Fibroblast of skin of abdomen (primary cell): Measurements from ENCODE around the gene SLC25A53. TPM values are rescaled to one million over a fixed set of nuclear protein-coding genes. Genes with fewer than 3 reads are reported as not detected.

ENCODE experiments used
- DNase-seq: peaks from one replicate; pipeline ENCODE4 v3.0.0-alpha.2; 2013
- polyA plus RNA-seq, 2 experiments: library from polyadenylated mRNA; unstranded; fragments of 120-200 nt; gene quantifications; one replicate each; pipeline ENCODE4 v1.2.1, GENCODE V29; 2013; ENCODE audit not compliant: insufficient read length in 2 of 2

The SLC25A53 gene
- 3.1 TPM for polyA plus RNA-seq (2013, experiment 1 of 2; ENCODE audit: insufficient read length)
- 3.3 TPM for polyA plus RNA-seq (2013, experiment 2 of 2; ENCODE audit: insufficient read length)

GRCh38 chrX:104156630-104157529, at the start of gene SLC25A53:
Gene SLC25A53, minus strand, starts transcription at chrX:104157009. Its CDS starts 51,752 bp downstream, at chrX:104105257.
- DNase-seq: peak; percentile 79

DNA sequence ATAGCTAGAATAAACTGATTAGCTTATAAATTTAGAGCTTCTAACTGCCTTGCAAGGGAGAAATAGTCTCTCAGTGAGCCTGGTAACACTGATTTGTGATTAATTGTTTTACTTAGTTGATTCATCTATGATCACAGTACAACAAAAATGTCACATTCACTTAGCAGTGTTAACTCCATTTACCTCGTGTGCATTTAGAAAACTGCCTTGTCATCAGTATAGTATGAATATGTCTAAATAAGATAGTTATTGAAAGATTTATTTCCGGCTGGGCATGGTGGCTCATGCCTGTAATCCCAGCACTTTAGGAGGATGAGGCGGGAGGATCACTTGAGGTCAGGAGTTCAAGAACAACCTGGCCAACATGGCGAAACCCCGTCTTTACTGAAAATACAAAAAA, 48.7 kb upstream of the SLC25A53 start:
- no peak for DNase-seq

GRCh38 chrX:104195489-104196084, 38.8 kb upstream of the SLC25A53 start:
- DNase-seq: peak; percentile 7

- DNase-seq: no peak
Observed at GRCh38 chrX:104195013-104195412, 38.2 kb upstream of the SLC25A53 start.

DNA sequence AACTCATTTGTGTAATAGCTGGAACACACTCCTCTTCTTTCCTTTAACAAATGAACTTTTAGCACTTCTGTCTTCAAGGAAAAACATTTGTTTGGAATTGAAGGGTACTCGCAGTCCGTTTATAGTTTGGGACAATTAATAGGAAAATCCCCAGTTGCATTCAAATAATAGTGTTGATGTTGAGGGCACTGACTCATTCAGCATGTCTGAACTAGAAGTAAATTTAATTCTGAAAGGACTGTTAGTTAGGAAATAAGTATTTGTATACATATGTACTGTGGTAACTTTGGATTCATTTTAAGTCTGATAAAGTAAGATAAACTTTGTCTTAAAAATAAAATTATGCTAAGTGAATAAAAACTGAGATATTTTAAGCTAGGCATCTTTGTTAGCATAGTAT, 36.7 kb upstream of the SLC25A53 start:
- DNase-seq: no peak

DNA sequence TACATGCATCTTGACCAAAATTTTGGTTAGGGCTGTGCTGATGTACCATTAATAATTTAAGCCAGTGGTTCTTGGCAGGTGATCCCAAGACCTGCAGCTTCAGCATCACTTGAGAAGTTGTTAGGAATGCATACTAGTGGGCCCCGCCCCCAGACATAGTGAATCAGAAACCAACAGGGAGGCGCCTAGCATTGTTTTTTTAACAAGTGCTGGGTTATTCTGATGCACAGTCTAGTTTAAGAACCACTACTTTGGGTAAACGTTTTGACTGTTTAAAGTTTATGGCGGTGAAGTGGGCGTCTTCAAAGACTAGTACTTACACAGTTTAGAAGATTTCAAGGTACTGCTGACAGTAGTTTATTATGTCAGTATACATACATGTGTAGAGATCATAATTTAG, 33.0 kb upstream of the SLC25A53 start:
- no peak for DNase-seq

- no peak for DNase-seq
Observed at GRCh38 chrX:104187931-104188330, 31.1 kb upstream of the SLC25A53 start.

DNA sequence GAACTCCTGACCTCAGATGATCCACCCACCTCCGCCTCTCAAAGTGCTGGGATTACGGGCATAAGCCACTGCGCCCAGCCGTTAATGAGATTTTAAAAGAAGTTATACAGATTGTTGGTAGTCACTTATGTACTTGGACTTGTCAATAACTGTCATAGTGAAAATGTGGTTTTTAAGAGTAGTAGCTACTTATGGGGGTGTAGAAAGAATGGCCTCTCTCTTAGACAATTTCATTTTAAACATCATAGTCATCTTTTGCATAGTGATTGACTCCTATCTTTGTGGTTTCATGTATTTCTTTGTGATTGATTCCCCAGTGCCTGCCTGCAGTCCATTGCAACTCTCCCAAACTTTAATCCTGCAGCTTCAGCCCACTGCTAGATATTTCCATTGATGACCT, 26.9 kb upstream of the SLC25A53 start:
- DNase-seq: no peak

GRCh38 chrX:104173841-104174240, 17.0 kb upstream of the SLC25A53 start:
- DNase-seq: no peak

DNA sequence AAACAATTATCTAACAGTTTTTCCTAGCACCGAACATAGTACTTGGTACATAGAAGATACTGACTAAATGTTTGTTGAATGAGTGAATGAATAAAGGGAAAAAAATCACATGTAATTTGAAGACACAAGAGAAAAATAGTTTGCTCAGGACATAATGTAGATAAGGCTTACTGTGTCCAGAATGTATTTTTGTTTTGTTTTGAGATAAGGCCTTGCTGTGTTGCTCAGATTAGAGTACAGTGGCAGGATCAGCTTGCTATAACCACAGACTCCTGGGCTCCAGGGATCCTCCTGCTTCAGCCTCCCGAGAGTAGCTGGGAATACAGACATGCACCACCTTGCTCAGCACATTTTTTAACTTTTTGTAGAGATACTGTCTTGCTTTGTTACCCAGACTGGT, 16.0 kb upstream of the SLC25A53 start:
- no peak for DNase-seq

DNA sequence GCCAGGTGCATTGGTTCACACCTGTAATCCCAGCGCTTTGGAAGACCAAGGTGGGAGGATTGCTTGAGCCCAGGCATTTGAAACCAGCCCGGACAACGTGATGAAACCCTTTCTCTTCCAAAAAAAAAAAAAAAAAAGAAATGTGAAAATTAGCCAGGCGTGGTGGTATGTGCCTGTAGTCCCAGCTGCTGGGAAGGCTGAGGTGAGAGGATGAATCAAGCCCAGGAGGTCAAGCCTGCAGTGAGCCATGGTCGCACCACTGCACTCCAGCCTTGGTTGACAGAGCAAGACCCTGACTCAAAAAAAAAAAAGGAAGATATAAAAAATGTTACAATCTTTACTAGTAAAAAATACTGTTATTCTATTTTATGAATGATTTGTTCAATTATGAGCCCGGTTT, 15.3 kb upstream of the SLC25A53 start:
- DNase-seq: no peak

GRCh38 chrX:104168127-104168526, 11.3 kb upstream of the SLC25A53 start:
- no peak for DNase-seq

DNA sequence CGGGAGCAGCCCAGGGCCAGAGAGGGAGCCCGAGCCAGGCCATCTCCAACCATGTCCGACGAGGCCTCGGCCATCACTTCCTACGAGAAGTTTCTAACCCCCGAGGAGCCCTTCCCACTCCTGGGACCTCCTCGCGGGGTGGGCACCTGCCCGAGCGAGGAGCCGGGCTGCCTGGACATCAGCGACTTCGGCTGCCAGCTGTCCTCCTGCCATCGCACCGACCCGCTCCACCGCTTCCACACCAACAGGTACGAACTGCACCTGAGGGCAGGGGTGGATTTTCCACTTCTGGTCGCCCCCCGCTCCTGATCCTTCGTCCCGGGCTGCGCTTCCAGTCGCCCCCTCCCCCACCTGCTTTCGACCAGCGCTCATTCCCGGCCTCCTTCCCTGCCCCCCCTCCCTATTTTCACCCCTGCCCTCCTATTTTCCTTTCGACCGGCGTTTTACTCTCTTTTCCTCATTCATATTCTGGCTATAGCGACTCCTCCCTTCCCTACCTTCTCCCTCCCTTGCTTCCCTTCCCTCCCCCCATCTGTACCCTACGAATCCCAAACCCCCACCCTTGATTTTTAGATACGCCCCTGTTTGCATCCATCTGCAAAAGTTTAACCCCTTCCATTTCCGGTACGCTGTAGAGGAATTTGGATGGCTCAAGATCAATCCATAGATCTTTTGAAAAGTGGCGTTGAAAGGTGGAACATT, 10.1 kb upstream of the SLC25A53 start:
- peak; percentile 2 for DNase-seq

- peak; percentile 86 for DNase-seq
Observed at GRCh38 chrX:104165894-104166734, 9.3 kb upstream of the SLC25A53 start, which contains the start of gene FAM199X. Gene FAM199X, plus strand, starts transcription at chrX:104166453. Its CDS starts 333 bp downstream, at chrX:104166786.

GRCh38 chrX:104151037-104151436, 5.8 kb downstream of the SLC25A53 start:
- no peak for DNase-seq

DNA sequence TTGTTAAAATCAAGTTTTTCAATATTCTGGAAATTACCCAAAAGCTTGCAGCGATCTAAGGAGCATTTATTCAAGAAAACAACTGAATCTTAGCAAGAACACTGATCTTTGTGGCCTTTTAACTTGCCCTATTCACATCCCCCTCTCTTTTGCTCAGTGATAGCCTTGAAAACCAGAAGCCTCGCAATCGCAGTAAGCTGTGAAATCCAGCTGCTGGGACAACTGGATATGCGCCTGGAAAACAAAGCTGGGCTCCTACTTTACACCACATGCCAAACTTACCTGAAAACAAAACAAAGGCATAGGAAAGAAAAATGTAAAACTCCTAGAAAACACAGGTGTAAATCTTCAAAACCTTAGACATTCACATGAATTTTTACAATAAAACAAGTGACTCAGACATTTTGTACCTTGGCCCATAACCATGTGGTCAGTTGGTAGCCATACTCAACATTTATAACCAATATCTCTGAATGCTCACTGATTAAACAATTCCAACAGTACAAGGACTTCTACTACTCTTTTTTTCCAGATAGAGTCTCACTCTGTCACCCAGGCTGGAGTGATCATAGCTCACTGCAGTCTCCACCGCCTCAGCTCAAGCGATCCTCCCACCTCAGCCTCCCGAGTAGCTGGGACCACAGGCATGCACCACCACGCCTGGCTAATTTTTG, 15.6 kb downstream of the SLC25A53 start:
- DNase-seq: no peak

DNA sequence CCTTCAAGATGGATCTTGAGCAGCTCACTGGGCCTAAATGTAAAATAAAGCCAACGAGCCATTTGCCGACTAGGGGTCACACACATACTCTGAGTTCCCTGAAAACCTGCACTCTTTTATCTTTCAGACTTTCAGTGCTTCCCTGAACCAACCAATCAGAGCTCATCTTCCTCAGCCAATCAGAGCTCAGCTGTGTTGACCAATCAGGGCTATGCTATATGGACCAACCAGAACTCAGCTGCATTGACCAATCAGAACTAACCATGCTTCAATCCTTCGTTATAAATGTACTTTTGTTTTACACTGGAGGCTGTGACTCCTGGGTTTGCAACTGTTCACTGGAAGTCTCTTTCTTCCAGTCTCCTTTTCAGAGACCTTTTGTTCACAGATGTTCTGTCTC, 19.3 kb downstream of the SLC25A53 start:
- DNase-seq: no peak

GRCh38 chrX:104136241-104137019, 20.4 kb downstream of the SLC25A53 start:
- DNase-seq: peak; percentile 78

DNA sequence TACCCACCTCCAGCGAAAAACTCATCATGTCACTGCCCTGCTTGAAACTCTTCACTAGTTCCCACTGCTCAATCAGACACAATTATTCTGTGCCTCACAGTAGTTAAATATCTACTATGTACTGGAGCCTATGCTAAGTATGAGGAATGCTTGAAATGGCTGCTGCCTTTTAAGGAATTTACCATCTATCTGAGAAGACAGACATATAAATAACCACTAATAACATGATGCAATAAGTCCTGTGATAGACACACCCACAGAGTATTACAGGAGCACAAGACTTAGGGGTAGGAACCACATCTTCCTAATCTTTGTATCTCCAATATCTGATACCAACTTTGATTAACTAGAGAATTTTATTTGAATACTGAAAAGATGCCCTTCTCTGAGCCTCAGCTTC, 21.1 kb downstream of the SLC25A53 start:
- peak; percentile 22 for DNase-seq

DNA sequence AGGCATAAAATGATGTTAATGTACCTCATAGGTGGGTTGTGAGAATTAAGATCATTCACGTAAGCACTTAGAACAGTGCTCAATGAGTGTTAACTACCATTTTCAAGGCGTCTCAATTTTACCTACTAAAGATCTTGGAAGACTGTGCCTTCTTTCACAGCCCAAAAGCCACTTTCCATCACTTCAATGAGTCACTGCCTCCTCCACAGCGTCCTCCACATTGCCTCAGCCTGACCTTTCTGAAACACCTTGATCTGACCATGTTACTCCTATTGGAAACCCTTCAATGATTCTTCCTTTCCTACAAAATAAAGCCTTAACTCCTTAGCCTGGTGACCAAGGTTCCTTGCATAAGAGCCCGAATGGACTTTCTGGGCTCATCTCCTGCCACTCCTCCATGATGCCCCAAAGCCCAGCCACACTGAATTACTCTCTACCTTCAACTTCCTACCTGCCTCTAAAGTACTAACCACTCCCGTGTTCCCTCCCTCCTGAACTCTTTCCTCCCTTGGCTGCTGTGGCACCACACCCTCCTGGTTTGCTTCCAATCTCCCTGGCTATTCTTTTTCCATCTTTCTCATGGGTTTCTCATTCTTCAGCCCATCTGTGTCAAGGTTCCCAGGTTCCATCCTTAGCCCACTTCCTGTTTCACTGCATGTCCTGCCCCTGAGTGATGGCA, 22.1 kb downstream of the SLC25A53 start:
- no peak for DNase-seq
